Measurements from ENCODE around the gene STT3B.

Gene STT3B

DNA sequence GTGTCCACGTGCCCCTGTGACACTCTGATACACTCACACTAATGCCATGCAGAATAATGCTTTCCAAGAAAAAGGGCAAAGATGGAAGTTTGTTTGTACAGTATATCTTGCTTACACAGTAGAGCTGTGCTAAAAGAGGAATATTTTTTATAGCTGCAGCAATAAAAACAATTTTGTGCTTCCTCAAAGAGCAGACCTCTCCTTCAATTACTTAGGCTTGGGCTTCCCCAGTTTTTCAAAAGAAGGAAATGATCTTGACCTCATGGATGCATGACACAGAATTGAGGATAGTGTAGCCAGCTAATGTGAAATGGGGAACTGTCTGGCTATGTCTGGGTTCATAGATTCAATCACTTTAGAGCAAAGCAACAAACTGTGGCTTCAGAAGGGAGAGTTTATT, 137.4 kb downstream of the STT3B start:
- no peak overlapping the region for H3K4me3 Mint-ChIP-seq
- H3K27ac Mint-ChIP-seq, result peak overlapping the region; percentile 90
- H3K9me3 Mint-ChIP-seq, result peaks cover 8% of the 10 kb centered on the region
- H3K27me3 Mint-ChIP-seq, result peaks cover 3% of the 10 kb centered on the region
- intact Hi-C loops (cut with micrococcal nuclease), result no loop called here
- H3K36me3 Mint-ChIP-seq (ENCODE audit: low read depth), result peaks cover 4% of the 10 kb centered on the region
- H3K4me1 Mint-ChIP-seq (ENCODE audit: low read depth), result peaks cover 78% of the 10 kb centered on the region

DNA sequence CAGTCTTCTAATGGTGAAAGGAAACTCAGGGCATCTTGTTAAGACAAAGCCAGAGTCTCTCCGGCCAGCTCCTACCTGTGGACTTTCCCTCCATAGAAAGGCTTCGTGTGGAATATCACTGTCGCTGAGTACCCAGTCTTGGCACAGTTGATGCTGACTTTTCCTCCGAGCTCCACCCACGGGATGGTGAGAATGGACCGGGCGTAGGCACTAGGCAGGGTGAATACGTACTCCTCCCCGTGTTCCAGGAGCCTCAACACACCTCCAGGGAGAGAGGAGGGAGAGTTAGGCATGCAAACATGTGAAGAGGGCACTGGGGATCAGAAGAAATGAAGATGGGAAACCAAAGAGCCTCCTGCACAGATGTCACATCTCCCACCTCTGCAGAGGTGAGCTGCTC, 138.0 kb downstream of the STT3B start:
- Mint-ChIP-seq H3K4me1 (ENCODE audit: low read depth) (peaks cover 73% of the 10 kb centered on the region), H3K4me3 (peak overlapping the region; percentile 51), H3K27me3 (peaks cover 3% of the 10 kb centered on the region), H3K36me3 (ENCODE audit: low read depth) (peaks cover 4% of the 10 kb centered on the region), H3K27ac (peak overlapping the region; percentile 90), H3K9me3 (peaks cover 8% of the 10 kb centered on the region)
- intact Hi-C loops (cut with micrococcal nuclease), result no loop called here

- H3K27me3 Mint-ChIP-seq, result peaks cover 2% of the 10 kb centered on the region
- intact Hi-C loops (cut with micrococcal nuclease), result no loop called here
- peaks cover 65% of the 10 kb centered on the region for H3K4me1 Mint-ChIP-seq (ENCODE audit: low read depth)
- peaks cover 4% of the 10 kb centered on the region for H3K36me3 Mint-ChIP-seq (ENCODE audit: low read depth)
- peak overlapping the region; percentile 23 for H3K4me3 Mint-ChIP-seq
- H3K9me3 Mint-ChIP-seq, result peaks cover 8% of the 10 kb centered on the region
- peak overlapping the region; percentile 90 for H3K27ac Mint-ChIP-seq
Observed at GRCh38 chr3:31671451-31671850, 138.7 kb downstream of the STT3B start.

- peaks cover 8% of the 10 kb centered on the region for H3K9me3 Mint-ChIP-seq
- H3K4me3 Mint-ChIP-seq, result peak overlapping the region; percentile 23
- intact Hi-C loops (cut with micrococcal nuclease), result no loop called here
- H3K27me3 Mint-ChIP-seq, result peaks cover 4% of the 10 kb centered on the region
- peaks cover 63% of the 10 kb centered on the region for H3K4me1 Mint-ChIP-seq (ENCODE audit: low read depth)
- H3K27ac Mint-ChIP-seq, result peak overlapping the region; percentile 90
- H3K36me3 Mint-ChIP-seq (ENCODE audit: low read depth), result peaks cover 4% of the 10 kb centered on the region
Observed at GRCh38 chr3:31671976-31672375, 139.3 kb downstream of the STT3B start.

- Mint-ChIP-seq H3K9me3 (peaks cover 8% of the 10 kb centered on the region), H3K4me3 (no peak overlapping the region), H3K27me3 (peaks cover 4% of the 10 kb centered on the region), H3K36me3 (ENCODE audit: low read depth) (peaks cover 4% of the 10 kb centered on the region), H3K27ac (no peak overlapping the region), H3K4me1 (ENCODE audit: low read depth) (peaks cover 63% of the 10 kb centered on the region)
- intact Hi-C loops (cut with micrococcal nuclease), result no loop called here
Observed at GRCh38 chr3:31673950-31674349, 141.2 kb downstream of the STT3B start.

DNA sequence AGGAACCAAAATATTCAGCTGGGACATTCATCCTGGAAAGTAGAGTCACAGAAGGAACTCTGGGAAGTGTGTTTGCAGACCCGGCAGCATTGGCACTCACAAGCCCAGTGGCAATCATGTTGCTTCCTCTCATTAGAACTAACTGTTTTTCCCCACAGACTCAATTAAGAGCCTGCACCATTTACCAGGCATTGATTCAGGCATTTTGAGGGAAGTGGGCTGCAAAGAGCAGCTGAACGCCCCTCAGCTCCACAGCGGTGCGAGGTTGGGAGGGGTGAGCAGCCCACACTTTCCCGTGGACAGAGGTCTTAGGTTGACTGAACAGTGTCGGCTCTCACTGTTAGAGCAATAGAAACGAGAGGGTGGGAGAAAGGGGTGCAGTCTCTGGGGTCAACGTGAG, 143.8 kb downstream of the STT3B start:
- Mint-ChIP-seq H3K36me3 (ENCODE audit: low read depth) (no peaks in the 10 kb centered on the region), H3K27me3 (peaks cover 6% of the 10 kb centered on the region), H3K9me3 (no peaks in the 10 kb centered on the region), H3K4me1 (ENCODE audit: low read depth) (peaks cover 55% of the 10 kb centered on the region), H3K27ac (no peak overlapping the region), H3K4me3 (no peak overlapping the region)
- intact Hi-C loops (cut with micrococcal nuclease), result no loop called here

DNA sequence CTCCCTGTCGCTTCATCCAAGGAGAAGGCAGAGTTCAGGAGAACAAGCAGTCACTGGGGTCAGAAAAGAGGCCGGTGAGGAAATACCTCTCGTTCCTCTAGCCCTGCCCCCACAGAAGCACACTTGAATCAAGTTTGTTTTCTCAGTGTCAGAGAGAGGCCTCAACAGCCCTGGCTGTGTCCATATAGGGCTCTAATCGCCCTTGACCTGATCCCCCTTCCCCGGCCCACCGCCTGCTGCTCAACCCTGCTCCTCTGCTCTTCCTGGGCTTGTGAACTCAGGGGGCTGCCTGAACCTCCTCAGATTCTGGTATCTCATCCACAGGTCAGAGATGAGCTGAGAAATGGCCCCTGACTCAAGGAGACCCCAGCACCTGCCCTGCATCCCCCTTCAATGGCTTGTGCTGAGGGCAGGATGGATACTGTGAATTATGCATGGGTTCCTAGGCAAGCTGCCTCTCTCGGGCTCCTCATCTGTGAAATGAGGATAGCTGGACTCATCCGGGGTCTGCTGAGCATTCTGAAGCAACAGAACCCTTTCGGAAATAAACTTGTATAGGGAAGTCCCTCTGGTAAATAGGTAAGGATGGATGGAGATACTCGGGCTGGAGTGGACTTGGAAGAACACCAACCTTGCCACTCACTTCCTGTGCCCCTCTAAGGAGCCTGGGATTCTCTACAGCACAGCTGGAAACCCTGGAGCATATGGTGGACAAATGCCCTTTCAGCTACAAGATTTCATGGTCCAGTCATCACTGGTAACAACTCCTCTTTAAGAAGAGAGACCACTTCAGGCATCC, 147.5 kb downstream of the STT3B start:
- Mint-ChIP-seq H3K27me3 (peaks cover 19% of the 10 kb centered on the region), H3K4me1 (ENCODE audit: low read depth) (peaks cover 30% of the 10 kb centered on the region), H3K9me3 (no peaks in the 10 kb centered on the region), H3K4me3 (no peak overlapping the region), H3K27ac (no peak overlapping the region), H3K36me3 (ENCODE audit: low read depth) (no peaks in the 10 kb centered on the region)
- intact Hi-C loops (cut with micrococcal nuclease), result no loop called here
